Activated effector memory CD4-positive, alpha-beta T cell treated with Interleukin-2 at 50 U/mL for 16 hours (primary cell): ENCODE measurements around the gene XPOT.

ENCODE experiments used
- DNase-seq: peaks from one replicate; pipeline ENCODE4 v3.0.0-alpha.2; 2020

XPOT gene

GRCh38 chr12:64419696-64420095 is 15.5 kb downstream of the XPOT start:
- DNase-seq: no peak

- no peak for DNase-seq
Measured at GRCh38 chr12:64427988-64428387, 23.8 kb downstream of the XPOT start.

GRCh38 chr12:64428956-64429355 is 24.8 kb downstream of the XPOT start:
- no peak for DNase-seq

GRCh38 chr12:64430886-64431285 is 26.7 kb downstream of the XPOT start:
- DNase-seq: no peak

- DNase-seq: no peak
Measured at GRCh38 chr12:64431791-64432190, 27.6 kb downstream of the XPOT start.

- DNase-seq: no peak
Measured at GRCh38 chr12:64433915-64434314, 29.7 kb downstream of the XPOT start.

- DNase-seq: no peak
Measured at GRCh38 chr12:64440100-64440499, 35.9 kb downstream of the XPOT start.

- no peak for DNase-seq
Measured at GRCh38 chr12:64445490-64445889, 41.3 kb downstream of the XPOT start.

DNA sequence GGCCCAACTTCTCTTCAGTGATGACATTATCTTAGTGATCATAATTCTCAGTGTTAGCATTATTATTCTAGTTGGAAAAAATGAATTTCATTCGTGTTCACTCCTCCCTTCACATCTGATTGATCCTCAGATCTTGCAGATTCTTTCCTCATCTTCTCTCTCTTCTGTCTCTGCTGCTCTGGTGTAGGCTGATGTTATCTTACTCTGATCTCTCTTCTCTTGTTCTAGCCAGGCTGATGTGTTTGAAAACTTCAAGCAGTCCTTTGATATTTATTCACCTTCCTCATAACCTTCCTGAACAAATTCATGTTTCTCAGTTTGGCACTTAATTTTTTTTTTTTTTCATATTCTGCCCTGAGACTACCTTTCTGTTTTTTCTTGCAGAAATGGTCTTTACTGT is 42.1 kb downstream of the XPOT start:
- no peak for DNase-seq

- DNase-seq: no peak
Measured at GRCh38 chr12:64450057-64450640, 46.0 kb downstream of the XPOT start.

- DNase-seq: no peak
Measured at GRCh38 chr12:64450711-64451486, 46.7 kb downstream of the XPOT start.

GRCh38 chr12:64451687-64452558 is 47.7 kb downstream of the XPOT start, which contains the start of gene TBK1:
Gene TBK1, plus strand, starts transcription at chr12:64452120. Its CDS starts 3,751 bp downstream, at chr12:64455871.
- peak; percentile 58 for DNase-seq

DNA sequence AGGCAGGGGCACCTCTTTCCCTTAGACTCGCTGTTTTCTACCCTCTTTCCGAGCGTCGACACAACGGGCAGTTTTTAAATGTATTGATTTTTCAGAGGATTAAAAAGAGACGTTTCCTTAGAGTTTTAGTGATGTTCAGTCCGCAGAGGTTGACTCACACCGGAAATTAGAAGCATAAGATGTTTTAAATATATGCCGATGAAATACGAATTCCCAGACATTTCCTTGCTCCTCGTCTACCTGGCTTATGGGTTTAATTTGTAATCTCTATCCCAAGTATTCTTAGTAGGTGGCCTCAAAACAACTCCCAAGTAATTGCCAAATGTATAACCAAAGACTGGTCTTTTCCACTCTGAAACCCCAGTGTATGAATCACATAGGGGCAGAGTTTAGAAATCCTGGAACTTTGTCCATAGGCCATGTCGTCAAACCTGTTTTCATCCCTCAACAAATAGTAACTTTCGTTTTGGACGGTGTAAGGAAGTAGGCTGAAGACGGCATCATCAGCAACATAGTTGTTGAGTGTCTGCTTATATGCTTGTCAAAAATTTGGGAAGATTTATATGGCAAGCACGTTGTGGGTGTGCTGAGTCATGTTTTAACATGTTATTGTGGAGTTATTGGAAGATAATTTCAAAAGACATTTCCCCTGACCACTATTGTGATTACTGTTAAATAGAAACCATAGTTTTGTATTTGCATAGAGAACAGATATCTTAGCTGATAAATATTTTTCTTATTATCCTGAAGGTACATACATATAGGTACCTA is 48.6 kb downstream of the XPOT start:
- DNase-seq: no peak

DNA sequence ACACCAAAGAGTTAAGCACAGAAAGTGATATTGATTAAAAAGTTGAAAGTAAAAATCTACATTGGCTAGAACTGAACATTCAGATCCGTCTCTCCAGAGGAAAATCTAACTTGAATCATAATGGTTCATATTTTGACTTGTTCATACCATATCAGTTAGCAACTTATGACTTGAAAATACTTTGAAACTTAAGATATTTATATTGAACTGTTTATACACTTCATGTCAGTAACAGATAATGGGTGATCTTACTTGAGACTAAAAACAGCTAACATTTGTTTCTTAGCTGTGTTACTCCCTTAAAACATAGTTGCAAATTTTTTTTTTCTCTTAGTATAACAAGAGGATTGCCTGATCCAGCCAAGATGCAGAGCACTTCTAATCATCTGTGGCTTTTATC is 51.3 kb downstream of the XPOT start:
- DNase-seq: no peak

DNA sequence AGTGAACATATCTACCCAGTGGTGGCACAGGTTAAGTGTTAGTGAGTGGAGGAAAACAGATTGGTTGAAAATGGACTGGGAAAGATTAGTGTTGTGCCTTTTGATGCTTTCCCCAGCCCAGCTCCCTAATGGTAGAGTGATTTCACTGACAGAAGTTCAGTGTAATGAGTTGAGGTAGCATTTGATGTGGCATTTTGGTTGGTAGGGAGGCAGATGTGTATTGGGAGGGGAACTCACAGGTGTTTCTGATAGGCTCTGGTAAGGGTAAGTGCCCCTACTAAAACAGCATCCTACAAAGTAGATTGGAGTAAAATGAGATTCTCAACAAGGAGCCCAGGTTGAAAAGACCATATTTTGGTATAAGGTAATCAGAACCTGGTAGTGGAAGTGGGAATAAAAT is 51.9 kb downstream of the XPOT start:
- no peak for DNase-seq

GRCh38 chr12:64457032-64457431 is 52.8 kb downstream of the XPOT start:
- DNase-seq: no peak

GRCh38 chr12:64457466-64457865 is 53.3 kb downstream of the XPOT start:
- DNase-seq: no peak

GRCh38 chr12:64457923-64458322 is 53.7 kb downstream of the XPOT start:
- DNase-seq: no peak

DNA sequence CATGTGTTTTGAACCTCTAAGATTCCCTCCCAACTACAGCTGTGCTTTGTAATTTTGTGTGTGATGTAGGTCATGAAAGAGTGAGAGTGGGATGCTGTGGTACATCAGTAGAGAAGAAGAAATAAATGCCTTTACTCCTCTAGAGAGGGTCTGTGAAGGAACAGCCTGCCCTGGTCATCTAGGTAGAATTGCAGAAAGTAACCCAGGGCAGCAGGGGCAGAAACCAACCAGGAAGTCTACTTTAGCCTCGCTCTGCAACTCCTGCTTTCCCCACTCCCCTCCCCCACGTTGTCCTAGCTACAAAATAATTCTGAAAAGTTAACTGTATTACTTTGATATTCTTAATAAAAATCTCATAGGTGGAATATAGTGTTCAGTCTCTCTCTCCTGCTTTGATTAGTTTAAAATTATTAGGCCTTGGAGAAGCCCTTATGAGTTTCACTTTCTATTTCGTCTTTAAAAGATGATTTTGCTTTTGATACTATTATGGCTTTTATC is 55.3 kb downstream of the XPOT start:
- DNase-seq: no peak

GRCh38 chr12:64461634-64462414 is 57.6 kb downstream of the XPOT start:
- no peak for DNase-seq

- no peak for DNase-seq
Measured at GRCh38 chr12:64466178-64466577, 62.0 kb downstream of the XPOT start.

GRCh38 chr12:64468966-64469365 is 64.8 kb downstream of the XPOT start:
- DNase-seq: no peak
